ENCODE results near the gene CIAPIN1.

CIAPIN1 gene

DNA sequence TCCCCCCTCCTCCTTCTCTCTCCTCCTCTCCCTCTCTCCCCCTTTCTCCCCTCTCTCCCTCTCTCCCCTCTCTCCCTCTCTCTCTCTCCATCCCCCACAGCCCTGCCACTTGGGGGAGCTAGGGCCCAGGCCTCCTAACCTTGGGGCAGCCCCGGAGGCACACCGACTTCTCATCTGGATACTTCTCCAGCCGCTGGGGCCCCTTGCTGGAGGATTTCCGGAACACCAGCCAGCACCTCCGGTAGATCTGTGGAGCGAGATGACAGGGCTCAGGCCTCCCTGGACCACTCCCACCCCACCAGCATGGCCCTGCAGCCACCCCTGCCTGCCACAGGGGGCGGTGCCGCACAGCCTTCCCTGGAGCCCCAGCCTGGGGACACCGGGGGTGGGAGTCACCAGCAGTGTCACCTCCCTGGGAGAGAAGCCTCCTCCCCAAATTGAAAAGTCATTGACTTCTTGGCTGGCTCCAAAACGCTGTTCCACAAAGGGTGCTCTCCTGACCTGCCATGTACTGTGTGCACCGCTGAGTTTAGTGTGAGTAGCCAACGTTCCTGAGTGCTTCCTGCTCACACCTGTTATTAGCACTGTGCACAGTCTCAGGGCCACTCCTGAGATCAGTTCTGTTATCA is 28.6 kb upstream of the CIAPIN1 start:
- DNase-seq (ENCODE audit: low read depth): peak; percentile 69
- no peak overlapping the region for H3K4me3 ChIP-seq (replicated peaks; ENCODE audit: low read depth, low read length)
- TF ChIP-seq CTCF (IDR thresholded peaks at IDR 0.05; ENCODE audit: low read length, missing control alignments): peak; percentile 67

DNA sequence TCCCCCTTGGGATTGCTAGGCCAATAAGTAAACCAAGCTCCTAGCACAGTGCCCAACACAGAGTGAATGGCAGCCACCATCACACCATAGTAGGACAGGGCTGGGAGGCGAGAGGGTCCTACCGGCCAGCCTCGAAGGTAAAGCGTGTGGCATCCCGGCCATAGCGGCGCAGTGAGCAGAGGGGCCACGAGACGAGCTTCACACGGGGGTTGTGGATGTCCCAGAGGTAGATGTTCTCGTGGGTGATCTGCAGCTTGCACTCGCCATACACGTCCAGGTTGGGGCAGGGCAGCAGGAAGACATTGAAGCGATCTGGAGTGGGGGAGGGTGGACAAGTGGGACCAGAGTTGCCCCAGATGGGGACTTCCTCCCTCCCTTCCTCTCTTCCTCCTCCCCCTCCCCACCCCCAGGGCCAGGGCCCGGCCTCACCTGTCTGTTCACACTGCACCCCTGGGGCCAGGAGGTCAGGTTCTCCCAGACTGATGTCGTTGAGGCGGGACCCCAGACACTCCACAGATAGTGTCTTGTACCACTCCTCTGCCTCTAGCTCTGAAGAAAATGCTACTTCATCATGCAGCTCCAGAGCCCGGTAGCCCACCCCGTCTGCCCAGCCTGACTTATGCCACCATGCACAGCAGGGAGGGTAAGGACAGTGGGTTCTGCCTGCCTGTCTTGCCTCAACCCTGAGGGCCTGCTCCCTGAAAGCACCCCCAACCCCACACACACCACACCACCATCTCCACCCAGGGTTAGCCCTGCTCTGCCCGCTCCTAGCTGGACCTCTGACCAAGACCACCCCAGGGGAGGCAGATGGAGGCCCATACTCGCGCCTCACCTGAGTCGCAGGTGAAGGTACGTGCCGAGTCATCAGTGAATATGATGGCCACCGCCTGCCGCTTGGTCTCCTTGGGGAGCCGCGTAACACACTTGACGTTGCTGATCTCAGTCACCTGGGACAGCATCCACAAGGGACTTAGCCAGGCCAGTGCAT is 27.8 kb upstream of the CIAPIN1 start:
- TF ChIP-seq CTCF (IDR thresholded peaks at IDR 0.05; ENCODE audit: low read length, missing control alignments): no peak
- no peak for DNase-seq (ENCODE audit: low read depth)
- H3K4me3 ChIP-seq (replicated peaks; ENCODE audit: low read depth, low read length): no peak overlapping the region

DNA sequence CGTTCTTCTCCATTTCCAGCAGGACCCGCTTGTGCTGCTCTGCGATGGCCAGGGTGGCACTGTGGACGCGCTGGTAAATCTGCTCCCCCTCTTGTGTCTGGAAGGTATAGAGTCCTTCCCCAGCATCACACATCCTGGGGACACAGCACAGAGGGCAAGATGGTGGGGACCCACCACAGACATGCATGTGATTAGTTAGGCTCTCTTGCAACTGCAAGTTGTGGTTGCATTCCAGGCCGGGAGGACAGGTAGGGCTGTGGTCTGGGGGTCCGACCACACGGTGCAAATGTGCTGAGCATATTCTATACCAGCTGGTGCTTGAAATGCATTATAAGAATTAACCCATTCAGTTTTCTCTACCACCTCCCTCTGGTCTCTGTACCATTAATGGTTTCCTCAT is 26.7 kb upstream of the CIAPIN1 start:
- TF ChIP-seq CTCF (IDR thresholded peaks at IDR 0.05; ENCODE audit: low read length, missing control alignments): no peak
- H3K4me3 ChIP-seq (replicated peaks; ENCODE audit: low read depth, low read length): no peak overlapping the region
- no peak for DNase-seq (ENCODE audit: low read depth)

DNA sequence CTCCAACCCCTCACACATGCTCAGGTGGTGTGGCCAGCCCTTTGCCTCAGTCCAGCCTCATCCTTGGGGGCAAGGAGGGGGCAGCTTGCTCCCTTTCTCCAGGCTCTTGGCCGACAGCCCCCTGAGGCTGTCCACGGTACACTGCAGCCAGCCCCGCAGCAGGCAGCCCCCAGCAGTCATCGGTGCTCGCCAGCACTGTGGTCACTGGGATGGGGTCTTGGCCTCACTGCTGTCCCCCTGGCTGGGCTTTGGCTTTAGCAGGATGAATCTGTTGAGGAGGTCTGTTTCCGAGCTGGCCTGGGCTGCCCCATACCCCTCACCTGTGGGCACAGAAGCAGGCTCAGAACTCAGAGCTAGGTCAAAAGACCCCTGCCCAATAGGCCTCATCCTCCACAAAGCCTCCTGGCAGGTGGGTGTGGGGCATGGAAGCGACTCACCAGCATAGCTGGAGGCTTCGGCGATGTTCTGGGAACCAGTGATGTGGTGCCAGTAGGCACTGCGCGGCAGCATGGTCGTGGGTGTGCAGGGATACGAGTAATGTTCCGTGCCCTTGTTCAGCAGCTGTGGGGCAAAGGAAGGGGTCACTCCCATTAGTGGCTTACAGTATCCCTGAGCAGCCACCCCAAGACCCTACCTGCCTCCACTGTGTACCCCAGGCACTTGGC is 26.1 kb upstream of the CIAPIN1 start:
- no peak overlapping the region for H3K4me3 ChIP-seq (replicated peaks; ENCODE audit: low read depth, low read length)
- DNase-seq (ENCODE audit: low read depth): no peak
- no peak for TF ChIP-seq CTCF (IDR thresholded peaks at IDR 0.05; ENCODE audit: low read length, missing control alignments)

DNA sequence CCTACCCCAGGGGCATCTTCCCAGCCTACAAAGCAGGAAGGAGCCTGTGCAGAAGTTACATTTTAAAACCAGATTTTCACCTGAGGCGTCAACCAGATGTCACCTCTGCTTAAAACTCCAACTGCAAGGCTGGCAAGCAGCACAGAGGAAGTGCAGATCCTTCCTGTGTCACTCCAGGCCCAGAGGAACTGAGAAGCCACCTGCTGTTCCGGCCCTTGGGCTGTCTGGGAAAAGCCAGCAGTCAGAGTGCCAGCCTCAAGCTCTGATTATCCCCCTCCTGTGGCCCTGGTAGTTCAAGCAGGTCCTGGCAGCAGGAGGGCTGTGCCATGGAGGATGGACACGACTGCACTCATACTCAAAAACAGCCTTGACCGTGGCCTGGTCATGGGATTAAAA is 25.5 kb upstream of the CIAPIN1 start:
- no peak for TF ChIP-seq CTCF (IDR thresholded peaks at IDR 0.05; ENCODE audit: low read length, missing control alignments)
- H3K4me3 ChIP-seq (replicated peaks; ENCODE audit: low read depth, low read length): no peak overlapping the region
- DNase-seq (ENCODE audit: low read depth): no peak

DNA sequence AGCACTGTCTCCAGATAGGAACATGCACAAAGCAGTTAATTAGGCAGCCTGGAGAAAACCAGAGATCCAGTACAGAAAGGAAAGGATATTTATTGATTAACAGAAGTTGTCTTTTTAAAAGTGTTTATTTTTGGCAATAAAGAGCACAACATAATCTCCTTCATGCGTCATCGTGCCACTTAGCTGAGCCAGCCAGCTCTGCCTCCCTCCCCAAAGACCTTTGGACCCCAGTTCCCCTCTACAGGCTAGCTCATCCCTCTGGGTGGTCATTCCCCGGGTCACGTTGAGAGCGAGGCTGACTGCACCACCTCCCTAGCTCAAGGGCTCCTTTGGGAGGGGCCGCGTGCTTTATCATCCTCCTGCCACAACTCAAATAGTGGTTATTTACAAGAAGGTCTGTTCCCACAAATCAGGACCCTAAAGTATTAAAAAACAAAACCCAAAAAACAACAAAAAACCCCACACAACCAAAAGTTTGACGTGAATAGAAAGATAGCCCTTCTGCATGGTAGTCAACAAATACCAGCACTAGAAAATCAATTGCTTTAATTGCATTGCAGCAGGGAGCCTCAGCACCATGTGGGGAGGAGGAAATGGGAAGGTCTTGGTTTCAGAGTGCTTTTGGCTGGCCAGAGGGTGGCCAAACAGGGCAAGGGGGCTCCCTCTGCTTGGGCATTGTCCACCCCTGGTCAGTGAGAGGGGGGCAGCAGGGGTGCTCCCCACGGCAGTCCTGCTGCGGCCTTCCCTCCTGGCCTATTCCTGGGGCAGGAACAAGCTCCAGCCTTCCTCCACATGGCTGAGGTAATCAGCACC is 24.9 kb upstream of the CIAPIN1 start:
- no peak overlapping the region for H3K4me3 ChIP-seq (replicated peaks; ENCODE audit: low read depth, low read length)
- DNase-seq (ENCODE audit: low read depth): no peak
- TF ChIP-seq CTCF (IDR thresholded peaks at IDR 0.05; ENCODE audit: low read length, missing control alignments): no peak

Data from fibroblast of pulmonary artery (primary cell).